MM.1S (cell line): ENCODE results near the gene EFNA2.

Experiments
- EZH2 ChIP-seq: fragments of 300-600 bp; sonication (generic); optimal IDR thresholded peaks from 2 replicates; pipeline ENCODE3; 2017; ENCODE audit warnings: low read depth, mild to moderate bottlenecking, antibody characterized with exemption, low read length, mixed read lengths
- EZH2phosphoT487 ChIP-seq: fragments of 300-600 bp; sonication (generic); IDR thresholded peaks from 2 replicates; pipeline ENCODE4 v1.6.1; 2018; ENCODE audit warnings: antibody characterized with exemption, low read length
- TF ChIP-seq, protein P1 (sequence below): fragments of 300-600 bp; sonication (generic); IDR thresholded peaks from 2 replicates; pipeline ENCODE4 v1.5.1; 2016; ENCODE audit warnings: antibody characterized with exemption, low read length, mixed read lengths

DNA sequence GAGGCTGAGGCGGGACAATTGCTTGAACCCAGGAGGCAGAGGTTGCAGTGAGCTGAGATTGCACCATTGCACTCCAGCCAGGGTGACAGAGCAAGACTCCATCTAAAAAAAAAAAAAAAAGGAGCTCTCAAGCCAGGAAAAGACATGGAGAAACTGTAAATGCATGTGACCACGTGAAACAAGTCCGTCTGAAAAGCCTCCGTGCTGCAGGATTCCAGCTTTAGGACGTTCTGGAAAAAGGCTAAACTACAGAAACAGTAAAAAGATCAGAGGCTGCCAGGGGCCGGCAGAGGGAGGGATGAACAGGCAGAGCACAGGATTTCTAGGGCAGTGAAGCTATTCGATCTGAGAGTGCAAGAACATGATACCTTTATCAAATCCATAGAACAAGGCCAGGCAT is 57.4 kb downstream of the EFNA2 start:
- no peak for TF ChIP-seq EZH2
- TF ChIP-seq, protein P1, sequence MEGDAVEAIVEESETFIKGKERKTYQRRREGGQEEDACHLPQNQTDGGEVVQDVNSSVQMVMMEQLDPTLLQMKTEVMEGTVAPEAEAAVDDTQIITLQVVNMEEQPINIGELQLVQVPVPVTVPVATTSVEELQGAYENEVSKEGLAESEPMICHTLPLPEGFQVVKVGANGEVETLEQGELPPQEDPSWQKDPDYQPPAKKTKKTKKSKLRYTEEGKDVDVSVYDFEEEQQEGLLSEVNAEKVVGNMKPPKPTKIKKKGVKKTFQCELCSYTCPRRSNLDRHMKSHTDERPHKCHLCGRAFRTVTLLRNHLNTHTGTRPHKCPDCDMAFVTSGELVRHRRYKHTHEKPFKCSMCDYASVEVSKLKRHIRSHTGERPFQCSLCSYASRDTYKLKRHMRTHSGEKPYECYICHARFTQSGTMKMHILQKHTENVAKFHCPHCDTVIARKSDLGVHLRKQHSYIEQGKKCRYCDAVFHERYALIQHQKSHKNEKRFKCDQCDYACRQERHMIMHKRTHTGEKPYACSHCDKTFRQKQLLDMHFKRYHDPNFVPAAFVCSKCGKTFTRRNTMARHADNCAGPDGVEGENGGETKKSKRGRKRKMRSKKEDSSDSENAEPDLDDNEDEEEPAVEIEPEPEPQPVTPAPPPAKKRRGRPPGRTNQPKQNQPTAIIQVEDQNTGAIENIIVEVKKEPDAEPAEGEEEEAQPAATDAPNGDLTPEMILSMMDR: no peak
- no peak for TF ChIP-seq EZH2phosphoT487
